ENCODE data around the gene LY6G6F.

LY6G6F gene

DNA sequence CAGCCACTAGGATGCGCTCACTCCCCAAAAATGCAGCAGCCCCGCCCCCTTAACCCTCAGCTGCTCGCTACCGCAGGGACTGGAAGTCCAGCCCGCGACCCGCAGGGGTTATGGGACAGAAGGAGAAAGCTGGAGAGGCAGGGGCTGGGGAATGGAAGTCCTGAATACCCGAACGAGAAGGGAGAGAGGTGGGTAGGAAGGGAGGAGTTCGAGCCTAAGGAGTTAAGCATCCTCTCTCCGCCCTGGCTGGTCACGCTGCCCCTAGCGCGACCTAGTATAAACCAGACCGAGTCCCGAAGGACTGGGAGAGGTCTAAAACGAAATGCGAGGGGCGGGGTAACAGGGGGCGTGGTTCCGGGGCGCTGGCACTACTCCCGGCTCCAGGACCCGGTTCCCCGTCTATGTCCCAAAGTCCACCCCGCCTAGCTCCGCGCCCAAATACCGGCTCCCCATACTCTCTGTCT, 22.9 kb downstream of the LY6G6F start:
- TF ChIP-seq POLR2A (IDR thresholded peaks at IDR 0.05; ENCODE audit: low read depth, low read length), result peak; percentile 59
- peak; percentile 86 for DNase-seq (ENCODE audit: insufficient read length, low spot score)
- FAIRE-seq, result no peak

DNA sequence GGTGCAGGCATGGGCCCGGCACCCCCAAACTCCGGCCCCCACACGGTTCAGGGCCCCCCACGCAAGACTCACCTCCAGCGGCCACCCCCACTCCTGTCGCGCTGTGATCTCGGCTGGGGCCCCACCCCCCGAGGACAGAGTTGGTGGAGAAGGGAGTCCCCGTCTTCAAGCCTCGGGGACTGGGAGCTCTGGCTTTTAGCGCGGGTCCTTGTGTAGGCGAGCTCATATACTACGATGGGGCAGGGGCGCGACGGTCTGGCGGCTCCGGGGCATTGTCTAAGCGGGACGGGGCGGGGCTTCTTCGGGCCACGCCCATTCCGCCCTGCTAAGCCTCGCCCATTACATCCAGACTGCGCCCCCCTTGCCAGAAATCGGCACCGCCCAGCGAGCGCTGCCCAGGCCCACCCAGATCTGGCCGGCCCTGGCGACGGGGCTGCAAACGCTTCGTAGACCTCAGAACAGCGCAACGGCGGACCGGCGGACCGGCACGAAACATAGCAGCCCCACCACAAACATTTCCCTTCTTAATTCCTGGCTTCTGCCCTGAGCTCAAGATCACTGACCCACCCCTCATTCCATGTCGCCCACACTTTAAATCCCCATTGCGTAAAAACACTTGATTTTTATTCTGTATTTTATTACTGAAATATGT, 23.4 kb downstream of the LY6G6F start:
- peak; percentile 63 for DNase-seq (ENCODE audit: insufficient read length, low spot score)
- no peak for FAIRE-seq
- TF ChIP-seq POLR2A (IDR thresholded peaks at IDR 0.05; ENCODE audit: low read depth, low read length), result peak; percentile 48; the same call in 1 of the 2 replicates

DNA sequence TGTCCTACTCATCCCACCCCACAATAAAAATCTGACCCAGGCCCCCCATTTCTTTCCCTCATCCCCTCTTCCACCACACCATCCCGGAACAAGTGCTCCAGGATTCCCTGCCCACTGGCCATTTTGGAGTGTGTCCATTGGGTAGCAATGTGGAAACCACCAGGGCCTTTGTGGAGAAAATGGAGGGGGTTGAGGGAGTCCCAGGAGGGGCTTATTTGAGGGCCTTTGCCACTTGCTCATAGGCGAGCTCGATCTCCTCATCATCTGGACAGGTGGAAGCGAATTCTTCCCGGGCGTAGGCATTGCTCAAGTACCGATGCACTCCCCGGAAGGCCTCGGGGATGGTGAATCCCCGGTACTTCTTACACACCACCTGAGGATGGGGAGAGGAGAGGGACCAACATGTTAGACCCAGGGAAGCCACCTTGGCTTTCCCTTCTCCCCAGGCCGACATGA, 24.0 kb downstream of the LY6G6F start:
- DNase-seq (ENCODE audit: insufficient read length, low spot score), result no peak

DNA sequence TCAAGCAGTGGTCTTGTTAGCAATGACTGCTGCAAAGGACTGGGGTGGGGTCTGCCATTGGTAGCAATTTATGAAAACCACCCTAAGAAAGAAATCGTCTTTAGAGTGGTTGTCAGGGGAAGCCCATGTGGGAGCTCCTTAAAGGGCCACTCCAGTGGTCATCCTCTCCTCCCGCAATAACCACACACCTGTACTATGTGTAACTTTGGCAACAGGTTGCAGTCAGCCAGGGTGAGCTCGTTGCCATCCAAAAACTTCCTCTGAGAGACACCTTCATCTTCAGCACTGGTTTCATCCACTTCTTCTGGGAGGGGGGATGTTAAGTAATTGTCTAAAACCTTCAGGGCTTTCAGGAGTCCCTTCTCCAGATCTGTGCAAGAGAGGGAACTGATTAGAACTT, 25.4 kb downstream of the LY6G6F start:
- FAIRE-seq, result no peak
- TF ChIP-seq POLR2A (IDR thresholded peaks at IDR 0.05; ENCODE audit: low read depth, low read length), result no peak
- no peak for DNase-seq (ENCODE audit: insufficient read length, low spot score)

More for the DNA sequence above, 24.0 kb downstream of the LY6G6F start:
- no peak for FAIRE-seq
- no peak for TF ChIP-seq POLR2A (IDR thresholded peaks at IDR 0.05; ENCODE audit: low read depth, low read length)

DNA sequence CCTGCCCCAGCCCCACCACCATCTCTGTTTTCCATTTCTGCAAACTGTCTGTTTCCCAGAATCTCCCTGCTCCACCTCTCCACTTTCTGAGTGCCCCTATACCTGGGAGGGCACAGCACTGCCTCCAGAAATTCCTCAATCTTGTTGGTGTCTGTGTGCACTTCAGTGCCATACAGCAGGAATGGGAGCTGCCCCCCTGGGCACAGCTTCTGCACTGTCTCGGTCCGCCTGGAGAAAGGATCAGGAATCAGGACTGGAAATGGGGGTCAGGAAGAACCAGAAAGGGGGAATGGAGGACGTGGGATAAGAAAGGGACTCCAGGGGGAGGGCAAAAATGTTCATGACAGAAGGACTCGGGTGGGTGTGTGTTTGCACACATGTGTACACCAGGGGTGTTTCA, 27.1 kb downstream of the LY6G6F start:
- no peak for TF ChIP-seq POLR2A (IDR thresholded peaks at IDR 0.05; ENCODE audit: low read depth, low read length)
- FAIRE-seq (no peak), DNase-seq (ENCODE audit: insufficient read length, low spot score) (no peak)

DNA sequence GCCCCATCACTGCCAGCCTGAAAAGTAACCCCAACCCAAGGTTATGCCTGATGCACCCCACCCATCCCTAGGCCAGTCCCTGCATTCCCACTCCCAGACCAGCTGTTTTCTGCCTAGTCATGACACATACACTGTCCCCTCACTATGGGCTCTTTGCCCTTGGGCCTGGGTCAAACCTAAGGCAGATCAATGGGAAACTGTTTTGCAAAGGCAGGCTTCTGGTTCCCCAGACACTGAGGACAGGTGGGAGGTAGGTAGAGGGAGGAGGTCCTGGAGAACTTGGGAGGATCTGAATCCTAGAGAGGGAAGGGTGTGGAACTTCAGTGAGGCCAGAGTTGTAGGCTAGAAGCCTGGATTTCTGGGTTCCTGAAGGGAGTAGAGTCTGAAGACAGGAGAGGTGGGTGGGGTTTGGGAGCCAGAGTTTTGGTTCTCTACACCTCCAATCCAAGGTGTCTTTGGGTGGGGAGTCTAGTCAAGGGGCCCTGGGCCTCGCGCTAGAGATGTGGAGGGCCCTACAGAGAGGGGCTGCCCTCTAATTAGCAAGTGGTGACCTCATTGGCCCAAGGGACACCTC, 27.7 kb downstream of the LY6G6F start:
- FAIRE-seq, result no peak
- no peak for DNase-seq (ENCODE audit: insufficient read length, low spot score)
- TF ChIP-seq POLR2A (IDR thresholded peaks at IDR 0.05; ENCODE audit: low read depth, low read length), result no peak

DNA sequence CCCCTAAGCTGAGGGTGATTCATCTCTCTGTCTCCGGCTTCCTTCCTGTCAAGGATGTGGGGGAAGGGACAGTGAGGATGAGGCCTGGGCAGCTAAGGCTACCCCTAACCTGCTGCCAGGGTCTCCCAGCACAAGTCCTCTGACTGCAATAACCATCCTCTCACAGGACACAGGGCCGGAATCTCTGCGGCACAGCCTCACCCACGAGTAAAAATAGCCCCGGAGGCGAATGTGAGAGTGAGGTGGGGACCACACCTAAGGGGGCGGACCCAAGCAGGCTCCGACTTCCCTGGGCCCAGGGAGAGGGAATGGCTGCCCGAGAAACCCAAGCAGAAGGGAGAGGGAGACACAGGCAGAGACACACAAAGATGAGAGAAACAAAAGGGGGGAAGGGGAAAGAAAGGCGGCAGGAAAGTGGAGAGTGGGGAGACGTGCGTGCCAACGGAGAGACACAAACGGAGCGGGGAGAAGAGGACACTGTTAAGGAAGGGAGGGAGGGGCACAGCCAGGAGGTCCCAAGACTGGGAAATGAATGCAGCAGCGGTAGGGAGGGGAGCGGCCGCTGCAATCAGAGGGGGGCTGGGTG, 28.2 kb downstream of the LY6G6F start:
- FAIRE-seq, result no peak
- peak; percentile 53; the same call in 1 of the 2 replicates for TF ChIP-seq POLR2A (IDR thresholded peaks at IDR 0.05; ENCODE audit: low read depth, low read length)
- DNase-seq (ENCODE audit: insufficient read length, low spot score), result peak; percentile 69

DNA sequence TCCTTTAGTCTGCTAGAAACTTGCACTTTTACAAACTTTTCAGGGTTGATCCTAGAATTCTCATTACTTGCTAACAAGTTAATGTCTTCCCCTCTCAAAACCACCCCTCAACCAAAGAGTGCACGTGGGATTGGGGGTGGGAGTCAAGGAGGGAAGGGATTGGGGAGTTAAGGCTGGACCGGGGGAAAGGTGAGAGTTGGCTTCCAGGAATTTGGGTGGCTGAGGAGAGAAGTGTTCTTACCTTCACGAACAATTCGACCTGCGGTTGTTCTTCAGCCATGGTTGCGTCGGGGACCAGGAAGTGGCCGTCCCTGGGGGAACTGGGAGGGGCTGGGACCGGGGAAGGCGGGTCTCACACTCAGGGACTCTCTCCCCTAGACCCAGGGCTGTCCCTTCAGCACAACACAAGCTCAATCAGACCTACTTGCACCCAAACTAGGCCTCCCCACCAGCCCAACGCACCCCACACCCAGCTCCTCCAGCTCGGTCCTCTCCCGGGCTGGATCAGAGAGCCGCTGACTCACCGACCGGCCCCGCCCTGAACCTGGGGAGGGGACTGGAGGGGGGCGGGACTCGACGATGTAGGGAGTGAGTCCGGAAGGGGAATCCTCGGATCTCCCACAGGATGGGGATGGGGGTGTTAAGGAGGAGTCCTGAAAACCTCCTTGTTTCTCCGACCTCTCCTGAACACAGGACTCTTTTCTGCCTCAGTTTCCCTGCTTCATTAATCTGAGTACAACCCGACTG, 29.5 kb downstream of the LY6G6F start, which contains the start of gene CLIC1:
Gene CLIC1 (minus strand): TSS at position 510 of the 747 bp plus-strand sequence. CDS start 230 bp downstream, at position 280.
- no peak for FAIRE-seq
- TF ChIP-seq POLR2A (IDR thresholded peaks at IDR 0.05; ENCODE audit: low read depth, low read length), result peak; percentile 88

DNA sequence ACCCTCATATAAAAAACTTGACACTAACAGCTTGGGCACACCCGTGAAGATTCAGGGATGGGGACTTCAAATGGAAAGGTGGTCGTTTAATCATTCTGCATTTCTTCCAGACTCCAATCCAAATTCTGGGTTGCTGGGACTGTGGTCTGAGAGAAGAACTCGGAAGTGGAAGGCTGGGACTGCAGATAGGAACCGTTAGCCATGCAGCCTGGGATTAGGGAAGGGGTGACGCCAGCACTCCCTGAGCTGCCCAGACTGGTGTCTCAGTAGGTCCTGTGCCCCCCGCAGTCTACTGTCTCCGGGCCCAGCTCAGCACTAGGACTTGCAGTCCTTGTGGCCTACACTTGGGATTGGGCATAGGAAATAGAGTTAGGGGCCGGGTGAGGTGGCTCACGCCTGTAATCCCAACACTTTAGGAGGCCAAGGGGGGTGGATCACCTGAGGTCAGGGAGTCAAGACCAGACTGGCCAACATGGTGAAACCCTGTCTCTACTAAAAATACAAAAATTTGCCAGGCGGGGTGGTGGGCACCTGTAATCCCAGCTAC, 30.2 kb downstream of the LY6G6F start:
- no peak for TF ChIP-seq POLR2A (IDR thresholded peaks at IDR 0.05; ENCODE audit: low read depth, low read length)
- FAIRE-seq (no peak), DNase-seq (ENCODE audit: insufficient read length, low spot score) (no peak)

More for the DNA sequence above, 29.5 kb downstream of the LY6G6F start, which contains the start of gene CLIC1:
- peak; percentile 75 for DNase-seq (ENCODE audit: insufficient read length, low spot score)

DNA sequence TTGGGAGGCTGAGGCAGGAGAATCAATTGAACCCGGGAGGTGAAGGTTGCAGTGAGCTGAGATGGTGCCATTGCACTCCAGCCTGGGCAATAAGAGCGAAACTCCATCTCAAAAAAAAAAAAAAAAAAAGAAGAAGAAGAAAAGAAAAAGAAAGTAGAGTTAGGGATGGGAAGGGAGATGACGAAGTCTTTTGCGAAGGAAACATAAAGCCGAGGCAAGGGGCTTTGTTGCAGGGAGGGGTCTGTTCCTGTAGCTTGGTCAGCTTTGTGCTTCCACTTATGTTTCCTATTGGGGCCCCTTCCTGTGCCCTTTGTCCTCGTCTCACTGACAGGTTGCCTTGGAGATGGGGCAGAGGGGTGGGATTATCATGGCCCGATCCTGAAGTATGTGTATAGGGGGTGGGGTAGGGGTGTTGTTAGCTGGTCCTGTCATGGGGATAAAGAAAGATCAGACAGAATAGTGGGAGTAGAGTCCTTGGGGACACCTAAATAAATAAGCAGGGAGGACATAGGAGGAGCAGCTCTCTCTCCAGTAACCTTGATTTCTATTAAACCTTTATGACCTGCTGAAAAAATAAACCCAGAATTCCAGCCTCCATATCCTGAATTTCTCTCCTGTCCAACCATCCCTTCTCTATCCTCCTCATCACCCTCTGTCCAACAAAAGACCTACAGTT, 30.8 kb downstream of the LY6G6F start:
- no peak for FAIRE-seq
- no peak for DNase-seq (ENCODE audit: insufficient read length, low spot score)
- TF ChIP-seq POLR2A (IDR thresholded peaks at IDR 0.05; ENCODE audit: low read depth, low read length), result no peak

DNA sequence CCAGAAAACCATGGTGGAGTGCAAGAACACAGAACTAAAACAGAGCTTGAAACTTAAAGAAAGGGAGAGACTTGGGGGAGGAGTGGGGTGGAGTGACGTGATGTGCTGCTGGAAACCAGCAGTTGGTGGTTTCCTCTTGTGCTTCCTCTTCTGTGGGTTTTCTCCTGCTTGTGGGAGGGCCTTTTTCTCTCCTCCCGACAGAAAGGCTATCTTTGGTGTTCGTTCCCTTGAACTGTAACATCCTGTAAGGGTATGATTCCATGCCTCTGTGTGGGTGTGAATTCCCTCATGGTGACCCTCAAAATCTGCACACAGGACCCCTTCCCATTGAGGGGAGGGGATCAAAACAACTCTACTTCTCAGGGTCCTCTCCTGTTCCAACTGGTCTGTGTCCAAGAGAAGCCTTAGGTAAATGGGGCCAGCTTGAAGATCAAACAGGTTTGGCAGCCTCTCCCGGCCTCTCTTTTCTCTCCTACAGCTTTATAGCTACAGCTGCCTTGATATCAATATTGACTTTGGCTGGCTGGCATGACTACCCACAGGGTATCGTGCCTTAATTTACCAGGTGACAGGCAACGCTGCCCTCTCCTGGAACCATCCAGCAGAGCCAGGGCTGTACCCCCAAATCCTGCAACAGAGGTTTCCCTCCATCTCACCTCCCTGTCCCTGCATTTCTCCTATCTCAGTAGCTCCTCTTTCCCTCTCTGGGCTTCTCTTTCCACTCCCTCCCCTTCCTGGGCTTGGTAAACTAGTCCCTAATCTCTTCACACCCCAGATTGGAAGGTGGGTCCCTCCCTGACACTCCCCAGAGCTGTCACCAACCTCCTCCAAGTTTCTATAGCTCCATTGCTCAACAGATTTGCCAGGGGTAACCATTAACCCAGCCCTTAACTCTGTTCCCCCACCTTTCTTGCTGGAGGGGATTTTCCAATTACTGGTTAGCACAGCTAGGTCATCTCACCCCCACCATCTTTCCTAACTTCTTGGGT, 31.6 kb downstream of the LY6G6F start:
- peak; percentile 36 for FAIRE-seq
- DNase-seq (ENCODE audit: insufficient read length, low spot score), result peak; percentile 71
- TF ChIP-seq POLR2A (IDR thresholded peaks at IDR 0.05; ENCODE audit: low read depth, low read length), result peak; percentile 34; the same call in 1 of the 2 replicates

Measured in H54 (cell line).